GM18526 (cell line): ENCODE data around the gene DPM3.

Experiments used
- POLR2A ChIP-seq: IDR thresholded peaks from 3 replicates; pipeline ENCODE4 v1.6.1; 2011; ENCODE audit not compliant: insufficient read length; ENCODE audit errors: extremely low read depth

Gene DPM3

DNA sequence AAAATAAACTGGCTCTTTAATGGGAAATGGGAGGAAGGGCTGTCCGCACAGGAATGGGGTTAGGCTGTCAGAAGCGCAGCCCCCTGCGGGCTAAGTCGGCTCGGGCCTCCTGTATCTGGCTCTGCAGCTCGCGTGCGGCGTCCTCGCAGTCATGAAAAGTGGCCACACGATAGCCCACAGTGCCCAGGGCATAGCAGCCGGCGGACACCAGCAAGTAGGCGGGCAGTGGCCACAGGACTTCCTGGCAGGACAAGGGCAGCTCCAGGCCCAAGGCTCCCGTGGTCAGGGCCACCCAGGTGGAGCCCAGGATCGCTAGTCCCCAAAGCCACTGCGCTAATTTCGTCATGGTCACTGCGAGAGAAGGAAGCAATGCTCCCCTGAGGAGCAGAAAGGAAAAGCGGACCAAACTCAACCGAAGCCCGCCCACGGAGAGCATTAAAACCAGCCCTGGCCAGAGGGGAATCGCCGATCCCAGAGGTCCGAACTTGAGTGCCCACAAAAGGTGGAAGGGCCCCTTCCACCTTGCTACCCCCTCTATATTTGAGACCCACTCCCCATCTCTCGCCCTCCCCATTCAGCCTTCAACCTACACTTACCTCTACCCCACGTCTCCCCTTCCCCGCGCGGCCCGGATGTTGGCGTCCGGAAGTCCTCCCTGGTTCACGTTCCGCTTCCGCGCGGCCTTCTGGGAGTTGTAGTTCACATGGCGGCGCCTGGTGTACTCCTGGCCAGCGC is at the start of gene DPM3:
DPM3 (minus strand) TSS at position 637 of the 735 bp plus-strand sequence; CDS start at position 346, 291 bp downstream.
- peak; percentile 70 for TF ChIP-seq POLR2A

DNA sequence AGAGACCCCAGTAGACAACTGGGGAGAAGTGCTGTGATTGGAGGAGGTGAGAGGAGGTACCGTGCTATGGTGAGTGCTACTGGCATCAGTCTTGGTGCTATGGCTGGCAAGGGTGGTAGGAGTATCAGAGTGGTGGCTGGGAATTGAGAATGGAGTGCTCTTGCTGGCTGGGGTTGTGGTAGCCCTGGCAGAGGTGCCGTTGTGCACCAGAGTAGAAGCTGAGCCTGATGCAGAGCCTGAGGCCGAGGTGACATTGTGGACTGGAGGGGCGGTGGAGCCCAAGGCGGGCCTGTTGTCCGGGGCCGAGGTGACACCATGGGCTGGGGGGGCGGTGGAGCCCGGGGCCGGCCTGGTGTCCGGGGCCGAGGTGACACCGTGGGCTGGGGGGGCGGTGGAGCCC is 47.9 kb upstream of the DPM3 start:
- TF ChIP-seq POLR2A: no peak

- no peak for TF ChIP-seq POLR2A
Observed at GRCh38 chr1:155187456-155187891, 47.1 kb upstream of the DPM3 start.

DNA sequence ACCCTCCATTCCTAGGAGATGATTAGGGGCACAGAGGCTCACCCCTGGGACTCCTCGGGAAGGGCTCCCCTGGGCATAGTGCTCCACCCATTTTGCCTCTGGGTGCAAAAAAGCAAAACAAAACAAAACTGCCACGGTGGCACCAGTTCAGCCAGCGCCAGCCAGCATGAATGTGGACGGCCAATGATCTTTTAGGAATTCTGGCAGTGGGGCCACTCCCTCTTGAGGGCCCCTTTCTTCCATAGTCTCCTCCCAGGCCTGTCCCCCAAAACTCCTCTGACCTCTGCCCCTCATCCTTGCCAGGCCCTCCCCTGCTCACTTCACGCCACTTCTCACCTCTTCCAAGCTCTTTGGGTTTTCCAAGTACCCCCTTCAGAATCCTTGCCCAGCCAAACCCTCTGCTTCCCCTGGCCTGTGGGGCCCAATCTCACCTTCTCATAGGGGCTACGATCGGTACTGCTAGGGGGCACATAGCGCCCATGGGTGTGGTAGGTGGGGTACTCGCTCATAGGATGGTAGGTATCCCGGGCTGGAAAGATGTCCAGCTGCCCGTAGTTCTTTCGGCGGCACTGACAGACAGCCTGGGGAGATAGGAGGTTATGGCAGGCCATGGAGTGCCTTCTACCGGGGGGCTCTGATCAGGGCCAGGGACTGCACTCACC is 46.6 kb upstream of the DPM3 start:
- no peak for TF ChIP-seq POLR2A

DNA sequence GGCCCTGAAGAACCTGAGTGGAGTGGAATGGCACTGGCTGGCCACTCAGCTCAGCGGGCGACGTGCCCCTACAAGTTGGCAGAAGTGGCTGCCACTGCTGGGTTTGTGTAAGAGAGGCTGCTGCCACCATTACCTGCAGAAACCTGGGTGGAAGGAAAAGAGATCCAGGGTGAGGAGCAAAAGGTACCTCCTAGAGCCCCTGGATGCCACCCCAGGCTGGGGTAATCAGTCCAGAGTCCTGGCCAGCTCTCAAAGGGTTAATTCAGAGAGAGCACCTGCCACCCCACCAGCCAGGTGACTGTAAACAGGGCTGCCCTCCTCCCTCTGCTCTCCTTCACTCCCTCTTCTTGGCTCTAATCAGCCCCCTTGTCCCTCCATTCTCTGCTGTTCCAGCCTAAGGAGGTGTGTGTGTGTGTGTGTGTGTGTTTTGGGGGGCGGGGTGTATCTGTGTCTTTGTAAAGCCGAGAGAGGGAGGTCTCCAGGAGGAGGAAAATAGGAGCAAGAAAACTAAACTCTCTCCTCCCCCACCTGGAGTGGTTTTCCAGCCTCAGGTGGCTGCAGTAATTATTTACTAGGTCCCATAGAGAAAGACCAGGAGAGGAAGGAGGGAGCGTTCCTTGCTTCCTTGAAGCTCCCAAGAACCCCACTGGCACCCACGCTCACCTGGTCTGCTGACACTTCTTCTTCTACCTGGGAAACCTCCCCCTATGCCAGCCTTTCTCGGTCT is 45.9 kb upstream of the DPM3 start:
- TF ChIP-seq POLR2A: no peak

GRCh38 chr1:155185783-155186066 is 45.4 kb upstream of the DPM3 start:
- no peak for TF ChIP-seq POLR2A

GRCh38 chr1:155184835-155185782 is 44.8 kb upstream of the DPM3 start:
- TF ChIP-seq POLR2A: no peak

DNA sequence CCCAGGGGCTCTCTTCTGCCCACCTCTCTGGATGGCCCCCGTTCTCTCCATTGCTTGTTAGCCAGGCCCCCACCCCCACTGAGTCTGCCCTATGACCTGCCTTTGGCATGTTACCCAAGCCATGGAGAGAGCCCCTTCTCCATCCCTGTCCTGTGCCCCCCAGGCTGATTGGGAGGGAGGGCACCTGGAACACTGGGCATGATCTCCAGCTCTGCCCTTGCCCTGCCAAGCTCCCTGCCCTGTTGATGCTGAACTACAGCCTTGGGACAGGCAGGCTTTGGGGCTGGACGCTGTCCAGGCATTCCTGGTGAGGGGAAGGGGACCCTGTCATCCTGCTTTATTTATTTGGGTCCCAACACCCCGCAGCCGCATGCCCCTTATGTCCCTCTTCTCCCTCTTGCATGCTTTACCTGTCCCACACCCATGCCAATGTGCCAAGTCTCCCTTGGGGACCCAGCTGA is 44.0 kb upstream of the DPM3 start:
- TF ChIP-seq POLR2A: no peak

DNA sequence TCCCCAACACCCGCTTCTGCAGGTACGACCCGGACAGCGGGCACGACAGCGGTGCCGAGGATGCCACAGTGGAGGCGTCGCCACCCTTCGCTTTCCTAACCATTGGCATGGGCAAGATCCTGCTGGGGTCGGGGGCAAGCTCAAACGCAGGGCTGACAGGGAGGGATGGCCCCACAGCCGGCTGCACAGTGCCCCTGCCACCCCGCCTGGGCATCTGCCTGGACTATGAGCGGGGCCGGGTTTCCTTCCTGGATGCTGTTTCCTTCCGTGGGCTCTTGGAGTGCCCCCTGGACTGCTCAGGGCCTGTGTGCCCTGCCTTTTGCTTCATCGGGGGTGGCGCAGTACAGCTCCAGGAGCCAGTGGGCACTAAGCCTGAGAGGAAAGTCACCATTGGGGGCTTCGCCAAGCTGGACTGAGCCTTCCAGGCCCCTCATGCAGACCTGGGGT is 43.5 kb upstream of the DPM3 start:
- TF ChIP-seq POLR2A: no peak

GRCh38 chr1:155182052-155182550 is 41.8 kb upstream of the DPM3 start:
- no peak for TF ChIP-seq POLR2A

GRCh38 chr1:155181371-155182051 is 41.2 kb upstream of the DPM3 start:
- no peak for TF ChIP-seq POLR2A

DNA sequence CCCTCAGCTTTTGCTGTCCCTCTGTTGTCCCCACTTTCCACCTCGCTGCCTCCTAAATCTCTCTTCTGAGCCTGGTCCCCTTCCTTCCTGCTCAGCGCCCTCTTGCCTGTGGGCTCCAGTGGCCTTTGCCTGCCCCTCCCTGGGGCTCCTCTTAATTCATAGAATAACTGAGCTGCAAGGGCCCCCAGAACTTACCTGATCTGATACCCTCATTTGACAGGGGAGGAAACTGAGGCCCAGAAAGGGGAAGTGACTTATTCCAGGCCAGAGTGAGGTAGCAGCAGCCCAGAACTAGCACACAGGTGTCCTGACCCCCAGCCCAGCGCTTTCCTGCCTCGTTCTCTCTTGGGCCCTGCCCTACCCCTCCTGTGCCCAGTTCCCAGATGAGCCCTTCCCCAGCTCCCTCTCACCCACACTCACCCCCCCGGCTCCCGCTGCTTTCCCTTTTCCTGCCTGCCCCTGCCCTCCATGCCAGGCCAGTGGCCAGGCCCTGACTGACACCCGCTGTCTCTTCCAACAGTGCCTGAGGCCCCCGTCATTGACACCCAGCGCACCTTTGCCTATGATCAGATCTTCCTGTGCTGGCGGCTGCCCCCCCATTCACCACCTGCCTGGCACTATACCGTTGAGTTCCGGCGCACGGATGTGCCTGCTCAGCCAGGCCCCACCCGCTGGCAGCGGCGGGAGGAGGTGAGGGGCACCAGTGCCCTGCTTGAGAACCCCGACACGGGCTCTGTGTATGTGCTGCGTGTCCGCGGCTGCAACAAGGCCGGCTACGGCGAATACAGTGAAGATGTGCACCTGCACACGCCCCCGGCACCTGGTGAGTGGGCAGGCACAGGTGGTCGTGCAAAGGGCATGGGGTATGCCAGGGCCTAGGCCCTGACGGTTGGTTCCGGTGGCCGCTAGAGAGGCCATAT is 39.0 kb upstream of the DPM3 start:
- no peak for TF ChIP-seq POLR2A

GRCh38 chr1:155178441-155179111 is 38.2 kb upstream of the DPM3 start:
- TF ChIP-seq POLR2A: no peak
